Activated CD8-positive, alpha-beta memory T cell treated with anti-CD3 and anti-CD28 coated beads, Interleukin-2, amount 10 ng/mL, durations not matched to agents 7 days and 5 days (primary cell): Measurements from ENCODE around the gene WFDC6. TPM values are rescaled to one million over a fixed set of nuclear protein-coding genes. Genes with fewer than 3 reads are reported as not detected.
"Not testable (repeated sequence)": the region's sequence is repeated elsewhere in the genome, so short reads cannot be mapped to it uniquely, and the experiment has no call there.

Experiments
- ATAC-seq: fragments of 150-1000 bp; cut with Tn5 transposase; one replicate; pipeline ENCODE4 v1.10.0; 2021; ENCODE audit warnings: moderate library complexity
- CTCF ChIA-PET: fragments of 350-600 bp; sonication (Branson Sonifier 250); formaldehyde crosslinking; loops from one replicate; lab custom pipeline; 2021; ENCODE audit warnings: antibody characterized with exemption; lab: Charles Lee
- DNase-seq: peaks from one replicate; pipeline ENCODE4 v3.0.0-alpha.2; 2020
- H3K27ac Mint-ChIP-seq: one replicate; pipeline ENCODE4 v1.8.0; 2021; ENCODE audit warnings: mild to moderate bottlenecking, mixed read lengths
- H3K27me3 Mint-ChIP-seq: one replicate; pipeline ENCODE4 v1.8.0; 2021; ENCODE audit warnings: mixed read lengths
- H3K36me3 Mint-ChIP-seq: one replicate; pipeline ENCODE4 v1.8.0; 2021; ENCODE audit warnings: mild to moderate bottlenecking, mixed read lengths
- H3K4me1 Mint-ChIP-seq: one replicate; pipeline ENCODE4 v1.8.0; 2021; ENCODE audit warnings: mixed read lengths
- H3K4me3 Mint-ChIP-seq: one replicate; pipeline ENCODE4 v1.8.0; 2021; ENCODE audit warnings: mild to moderate bottlenecking, moderate library complexity, mixed read lengths
- H3K9me3 Mint-ChIP-seq: one replicate; pipeline ENCODE4 v1.8.0; 2022; ENCODE audit warnings: low read depth, mixed read lengths
- total RNA-seq, 2 experiments: library from RNA; stranded (reverse); gene quantifications; one replicate each; pipeline ENCODE4 v1.2.3, GENCODE V29; 2021

WFDC6 gene
- not detected for total RNA-seq

- Mint-ChIP-seq H3K9me3 (no peaks in the 10 kb centered on the region), H3K4me1 (no peaks in the 10 kb centered on the region), H3K27me3 (peaks cover 43% of the 10 kb centered on the region), H3K4me3 (no peak within 1 kb of the TSS), H3K27ac (no peak within 1 kb of the TSS), H3K36me3 (no peaks in the 10 kb centered on the region)
- ATAC-seq (no peak), DNase-seq (no peak)
- CTCF ChIA-PET = no interaction called here
These were observed at the start of gene WFDC6 for GRCh38 chr20:45539382-45539781. Gene WFDC6, minus strand, starts transcription at chr20:45539482. Its CDS starts 75 bp downstream, at chr20:45539407.

DNA sequence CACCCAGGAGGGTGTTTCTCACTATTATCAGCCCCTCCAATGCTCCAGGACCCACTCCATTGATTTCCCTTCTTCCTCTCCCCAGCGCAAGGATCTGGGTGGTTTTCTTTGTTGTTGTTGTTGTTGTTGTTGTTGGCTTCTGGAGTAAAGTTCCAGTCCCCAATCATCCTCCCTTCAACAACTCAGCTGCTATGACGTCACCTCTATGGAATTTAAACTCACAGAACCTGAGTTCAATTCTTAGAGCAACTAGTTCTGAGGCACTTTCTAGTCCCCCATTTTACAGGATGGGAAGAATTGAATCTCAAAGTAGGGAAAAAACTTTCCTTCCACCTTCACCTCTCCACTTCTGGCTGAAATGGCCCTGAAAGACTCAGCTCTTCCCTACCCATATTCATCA, 49.5 kb upstream of the WFDC6 start:
- DNase-seq = no peak
- Mint-ChIP-seq H3K9me3 (no peaks in the 10 kb centered on the region), H3K27ac (no peak overlapping the region), H3K4me1 (no peaks in the 10 kb centered on the region), H3K4me3 (no peak overlapping the region), H3K27me3 (peaks cover 27% of the 10 kb centered on the region), H3K36me3 (no peaks in the 10 kb centered on the region)
- CTCF ChIA-PET = interaction anchor here (1.7 kb wide), 1 partner anchor 182 kb away, joined by 6 read pairs; no protein-coding TSS in a partner anchor
- no peak for ATAC-seq

GRCh38 chr20:45585986-45586385, 46.7 kb upstream of the WFDC6 start:
- H3K4me1 Mint-ChIP-seq, H3K27ac Mint-ChIP-seq, H3K4me3 Mint-ChIP-seq, ATAC-seq, H3K9me3 Mint-ChIP-seq, DNase-seq, H3K36me3 Mint-ChIP-seq, CTCF ChIA-PET: not testable (repeated sequence)
- peaks cover 25% of the 10 kb centered on the region for H3K27me3 Mint-ChIP-seq

GRCh38 chr20:45584294-45584693, 45.0 kb upstream of the WFDC6 start:
- DNase-seq, H3K4me3 Mint-ChIP-seq, H3K9me3 Mint-ChIP-seq, H3K4me1 Mint-ChIP-seq, ATAC-seq, H3K36me3 Mint-ChIP-seq, CTCF ChIA-PET, H3K27ac Mint-ChIP-seq: not testable (repeated sequence)
- H3K27me3 Mint-ChIP-seq = peaks cover 35% of the 10 kb centered on the region

- DNase-seq = no peak
- Mint-ChIP-seq H3K4me3 (no peak overlapping the region), H3K36me3 (no peaks in the 10 kb centered on the region), H3K9me3 (no peaks in the 10 kb centered on the region), H3K27ac (no peak overlapping the region), H3K4me1 (no peaks in the 10 kb centered on the region), H3K27me3 (peaks cover 34% of the 10 kb centered on the region)
- CTCF ChIA-PET = no interaction called here
- ATAC-seq = no peak
These were observed 44.2 kb upstream of the WFDC6 start for GRCh38 chr20:45583502-45583901.

DNA sequence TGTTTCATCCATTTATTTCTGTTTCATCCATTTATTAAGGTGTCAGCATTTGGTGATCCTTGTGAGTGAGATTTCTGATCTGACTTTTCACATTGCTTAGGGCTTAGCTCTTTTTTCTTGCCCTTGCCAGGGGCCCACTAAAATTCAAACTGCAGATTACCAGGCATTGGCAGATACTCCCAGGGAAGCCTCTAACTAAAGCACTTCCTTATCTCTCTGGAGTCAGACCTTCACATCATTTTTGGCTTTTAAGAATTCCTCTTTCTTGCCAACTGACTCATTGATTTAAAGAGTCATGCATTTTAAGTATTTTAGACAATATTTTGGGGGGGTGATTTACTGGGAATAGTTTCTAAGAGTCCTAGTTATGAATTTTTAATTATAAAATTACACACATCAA, 42.4 kb upstream of the WFDC6 start:
- CTCF ChIA-PET = no interaction called here
- Mint-ChIP-seq H3K27ac (no peak overlapping the region), H3K9me3 (no peaks in the 10 kb centered on the region), H3K4me3 (no peak overlapping the region), H3K36me3 (no peaks in the 10 kb centered on the region), H3K4me1 (no peaks in the 10 kb centered on the region), H3K27me3 (peaks cover 36% of the 10 kb centered on the region)
- no peak for DNase-seq
- ATAC-seq = no peak

GRCh38 chr20:45579184-45579583, 39.9 kb upstream of the WFDC6 start, which contains the start of gene WFDC8:
Gene WFDC8, minus strand, starts transcription at chr20:45579284. Its CDS starts 37 bp downstream, at chr20:45579247.
- CTCF ChIA-PET = no interaction called here
- peaks cover 38% of the 10 kb centered on the region for H3K27me3 Mint-ChIP-seq

DNA sequence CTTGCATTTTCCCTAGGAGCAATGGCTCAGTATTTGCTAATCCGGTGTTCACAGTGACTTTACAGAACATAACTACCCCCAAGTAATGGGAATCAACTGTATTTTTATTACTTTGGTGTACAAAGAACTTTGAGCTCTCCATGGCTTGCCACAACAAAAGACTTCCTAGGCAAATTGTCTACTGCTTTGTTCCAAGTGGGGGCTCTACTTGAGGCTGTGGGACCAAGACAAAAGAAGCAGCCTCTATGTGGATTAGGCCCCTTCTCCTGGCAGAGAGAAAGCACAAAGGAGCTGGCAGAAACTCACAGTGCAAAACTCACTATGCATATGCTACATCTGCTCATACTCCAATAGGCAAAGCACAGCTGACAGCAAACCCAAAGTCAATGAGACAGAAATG, 38.9 kb upstream of the WFDC6 start:
- ATAC-seq (no peak), DNase-seq (no peak)
- CTCF ChIA-PET = no interaction called here
- no peak overlapping the region for H3K4me3 Mint-ChIP-seq
- no peaks in the 10 kb centered on the region for H3K4me1 Mint-ChIP-seq
- no peaks in the 10 kb centered on the region for H3K9me3 Mint-ChIP-seq
- no peaks in the 10 kb centered on the region for H3K36me3 Mint-ChIP-seq
- H3K27me3 Mint-ChIP-seq = peaks cover 40% of the 10 kb centered on the region
- no peak overlapping the region for H3K27ac Mint-ChIP-seq

More at GRCh38 chr20:45579184-45579583, 39.9 kb upstream of the WFDC6 start, which contains the start of gene WFDC8:
- DNase-seq (no peak), ATAC-seq (no peak)
- Mint-ChIP-seq H3K4me3 (no peak within 1 kb of the TSS), H3K9me3 (no peaks in the 10 kb centered on the region), H3K27ac (no peak within 1 kb of the TSS), H3K4me1 (no peaks in the 10 kb centered on the region), H3K36me3 (no peaks in the 10 kb centered on the region)

DNA sequence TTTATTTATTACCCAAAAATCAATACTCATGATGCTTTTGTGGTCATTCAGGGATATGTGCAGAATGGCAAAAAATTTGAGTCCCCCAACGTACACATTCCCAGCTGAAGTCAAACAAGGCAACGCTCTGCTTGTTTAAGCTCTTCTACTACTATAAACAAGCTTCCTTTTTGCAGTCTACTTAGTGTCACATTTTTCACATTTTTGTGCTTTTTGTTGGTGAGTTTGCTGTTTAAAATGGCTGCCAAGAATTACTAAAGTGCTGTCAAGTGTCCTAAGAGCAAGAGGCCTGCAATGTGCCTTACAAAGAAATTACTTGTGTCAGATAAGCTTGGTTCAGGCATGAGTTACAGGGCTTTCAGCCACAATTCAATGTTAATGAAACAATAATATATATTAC, 37.7 kb upstream of the WFDC6 start:
- CTCF ChIA-PET = no interaction called here
- Mint-ChIP-seq H3K27ac (no peak overlapping the region), H3K4me1 (no peaks in the 10 kb centered on the region), H3K27me3 (peaks cover 42% of the 10 kb centered on the region), H3K9me3 (no peaks in the 10 kb centered on the region), H3K4me3 (no peak overlapping the region), H3K36me3 (no peaks in the 10 kb centered on the region)
- DNase-seq (no peak), ATAC-seq (no peak)

DNA sequence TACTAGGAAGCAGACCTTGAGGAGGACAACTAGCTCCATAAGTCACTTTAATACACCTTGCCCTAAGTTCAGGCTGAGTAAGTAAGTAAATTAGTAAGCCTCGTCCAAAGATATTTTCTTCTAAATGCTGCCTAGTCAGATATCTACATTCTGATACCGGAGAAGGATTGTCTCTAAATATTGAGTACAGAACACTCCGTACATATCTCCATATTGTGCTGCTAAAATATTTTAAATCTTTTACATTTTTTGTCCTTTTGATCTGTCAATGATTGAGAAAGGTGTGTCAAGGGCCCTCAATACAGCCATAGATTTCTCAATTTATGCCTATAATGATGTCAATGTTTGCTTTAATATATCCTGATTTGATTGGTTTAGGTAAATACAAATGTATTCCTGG, 36.6 kb upstream of the WFDC6 start:
- no peak overlapping the region for H3K4me3 Mint-ChIP-seq

GRCh38 chr20:45569650-45570049, 30.4 kb upstream of the WFDC6 start:
- H3K36me3 Mint-ChIP-seq, ATAC-seq, H3K9me3 Mint-ChIP-seq, DNase-seq, CTCF ChIA-PET, H3K27ac Mint-ChIP-seq, H3K4me1 Mint-ChIP-seq, H3K4me3 Mint-ChIP-seq: not testable (repeated sequence)
- peaks cover 29% of the 10 kb centered on the region for H3K27me3 Mint-ChIP-seq

More for the DNA sequence above, 36.6 kb upstream of the WFDC6 start:
- DNase-seq (no peak), ATAC-seq (no peak)
- Mint-ChIP-seq H3K36me3 (no peaks in the 10 kb centered on the region), H3K9me3 (no peaks in the 10 kb centered on the region), H3K27ac (no peak overlapping the region), H3K4me1 (no peaks in the 10 kb centered on the region), H3K27me3 (peaks cover 42% of the 10 kb centered on the region)
- CTCF ChIA-PET = no interaction called here

DNA sequence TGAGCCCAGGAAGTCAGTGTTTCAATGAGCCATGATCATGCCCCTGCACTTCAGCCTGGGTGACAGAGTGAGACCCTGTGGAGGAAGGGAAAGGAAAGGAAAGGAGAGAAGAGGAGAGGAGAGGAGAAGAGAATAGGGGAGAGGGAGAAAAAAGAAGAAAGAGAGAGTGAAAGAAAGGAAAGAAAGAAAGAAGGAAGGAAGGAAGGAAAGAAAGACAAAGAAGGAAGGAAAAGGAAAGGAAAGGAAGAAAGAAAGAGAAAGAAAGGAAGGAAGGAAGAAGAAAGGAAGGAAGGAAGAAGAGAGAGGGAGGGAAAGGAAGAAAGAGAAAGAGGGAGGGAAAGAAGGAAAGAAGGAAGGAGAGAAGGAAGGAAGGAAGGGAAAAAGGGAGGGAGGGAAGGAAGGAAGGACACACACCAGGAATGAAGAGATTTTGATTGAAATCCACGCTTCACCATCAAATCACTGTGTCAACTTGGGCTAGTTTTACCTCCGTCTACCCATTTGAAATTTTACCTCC, 25.5 kb upstream of the WFDC6 start:
- peaks cover 2% of the 10 kb centered on the region for H3K9me3 Mint-ChIP-seq
- no peaks in the 10 kb centered on the region for H3K36me3 Mint-ChIP-seq
- no peak for ATAC-seq
- no peak for DNase-seq
- no peaks in the 10 kb centered on the region for H3K4me1 Mint-ChIP-seq
- no peak overlapping the region for H3K4me3 Mint-ChIP-seq
- H3K27ac Mint-ChIP-seq = no peak overlapping the region
- CTCF ChIA-PET = no interaction called here
- peaks cover 22% of the 10 kb centered on the region for H3K27me3 Mint-ChIP-seq

DNA sequence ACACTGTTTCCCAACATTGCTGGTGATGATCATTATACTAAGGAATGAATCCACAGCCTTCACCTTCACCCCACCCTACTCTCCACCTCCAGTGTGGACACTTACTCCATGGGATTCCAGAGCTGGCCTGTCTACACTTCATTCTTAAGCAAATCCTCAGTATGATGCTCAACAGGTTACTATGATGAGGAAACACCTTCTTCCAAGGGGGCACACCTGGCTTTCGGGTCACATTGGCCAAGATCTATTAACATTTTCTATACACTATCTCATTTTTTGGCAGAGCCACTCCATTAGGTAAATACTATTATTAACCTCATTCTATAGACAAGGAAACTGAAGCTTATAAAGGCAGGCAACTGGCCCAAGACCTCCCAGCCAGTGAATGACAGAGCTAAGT, 15.9 kb upstream of the WFDC6 start:
- Mint-ChIP-seq H3K36me3 (no peaks in the 10 kb centered on the region), H3K9me3 (no peaks in the 10 kb centered on the region), H3K4me3 (no peak overlapping the region), H3K4me1 (no peaks in the 10 kb centered on the region), H3K27me3 (peaks cover 21% of the 10 kb centered on the region), H3K27ac (no peak overlapping the region)
- no peak for ATAC-seq
- DNase-seq = no peak
- CTCF ChIA-PET = no interaction called here

GRCh38 chr20:45552456-45552855, 13.2 kb upstream of the WFDC6 start:
- DNase-seq (no peak), ATAC-seq (no peak)
- Mint-ChIP-seq H3K36me3 (no peaks in the 10 kb centered on the region), H3K4me1 (no peaks in the 10 kb centered on the region), H3K27me3 (peaks cover 21% of the 10 kb centered on the region), H3K4me3 (no peak overlapping the region), H3K27ac (no peak overlapping the region), H3K9me3 (no peaks in the 10 kb centered on the region)
- CTCF ChIA-PET = no interaction called here
